Stimulated activated CD8-positive, alpha-beta memory T cell treated with anti-CD3 and anti-CD28 coated beads, Interleukin-15, amount 100 ng/mL, for 48 hours (primary cell): ENCODE measurements around the gene MED25.

Experiments
- DNase-seq, 2 donors: peaks; one replicate each; pipeline ENCODE4 v3.0.0-alpha.2; 2020; ENCODE audit warnings: low read depth in 2 of 2

MED25 gene

DNA sequence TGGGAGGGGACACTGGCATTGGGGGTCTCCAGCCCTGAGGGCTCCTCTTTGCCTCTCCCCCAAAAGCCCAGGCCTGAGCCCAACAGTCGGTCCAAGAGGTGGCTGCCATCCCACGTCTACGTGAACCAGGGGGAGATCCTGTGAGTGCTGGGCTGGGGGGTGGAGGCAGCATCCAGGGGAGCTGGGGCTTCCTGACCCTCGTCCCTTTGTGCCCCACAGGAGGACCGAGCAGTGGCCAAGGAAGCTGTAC, 39.7 kb downstream of the MED25 start:
- no peak for DNase-seq

DNA sequence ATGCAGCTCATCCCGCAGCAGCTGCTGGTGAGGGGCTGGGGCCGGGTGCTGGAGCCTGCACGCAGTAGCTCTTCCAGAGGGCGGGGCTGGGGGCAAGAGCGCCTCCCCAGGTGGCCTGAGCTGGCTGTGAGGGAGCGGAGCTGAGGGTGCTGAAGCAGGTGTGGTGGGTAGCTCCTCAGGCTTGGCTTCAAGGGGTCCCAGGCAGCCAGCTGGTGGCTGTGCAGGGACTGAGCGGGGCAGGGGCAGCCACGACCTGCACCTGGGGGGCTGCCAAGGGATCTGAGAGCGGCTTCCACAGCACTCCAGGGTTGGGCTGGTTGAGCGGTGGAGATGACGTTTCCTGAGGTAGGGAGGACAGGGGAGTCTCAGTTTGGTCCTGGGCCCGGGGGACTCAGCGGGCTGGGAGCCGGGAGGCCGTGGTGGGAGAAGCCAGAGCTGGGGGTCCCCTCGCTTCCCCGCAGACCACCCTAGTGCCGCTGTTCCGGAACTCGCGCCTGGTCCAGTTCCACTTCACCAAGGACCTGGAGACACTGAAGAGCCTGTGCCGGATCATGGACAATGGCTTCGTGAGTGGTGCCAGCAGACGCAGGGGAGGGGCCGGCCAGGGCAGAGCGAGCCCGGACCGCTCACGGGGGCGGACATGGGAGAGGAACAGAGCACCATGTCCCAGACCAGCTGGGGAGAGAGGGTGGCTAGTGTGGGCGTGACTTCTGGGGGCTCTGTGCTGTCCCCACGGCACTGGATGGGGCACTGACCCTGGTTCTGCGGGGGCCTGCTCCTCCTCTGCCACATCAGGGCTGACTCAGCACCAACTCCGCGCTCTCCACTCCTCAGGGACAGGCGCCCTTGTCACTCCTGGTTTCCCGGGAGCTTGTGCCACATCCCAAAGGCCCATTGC, 40.2 kb downstream of the MED25 start:
- DNase-seq, result no peak

DNA sequence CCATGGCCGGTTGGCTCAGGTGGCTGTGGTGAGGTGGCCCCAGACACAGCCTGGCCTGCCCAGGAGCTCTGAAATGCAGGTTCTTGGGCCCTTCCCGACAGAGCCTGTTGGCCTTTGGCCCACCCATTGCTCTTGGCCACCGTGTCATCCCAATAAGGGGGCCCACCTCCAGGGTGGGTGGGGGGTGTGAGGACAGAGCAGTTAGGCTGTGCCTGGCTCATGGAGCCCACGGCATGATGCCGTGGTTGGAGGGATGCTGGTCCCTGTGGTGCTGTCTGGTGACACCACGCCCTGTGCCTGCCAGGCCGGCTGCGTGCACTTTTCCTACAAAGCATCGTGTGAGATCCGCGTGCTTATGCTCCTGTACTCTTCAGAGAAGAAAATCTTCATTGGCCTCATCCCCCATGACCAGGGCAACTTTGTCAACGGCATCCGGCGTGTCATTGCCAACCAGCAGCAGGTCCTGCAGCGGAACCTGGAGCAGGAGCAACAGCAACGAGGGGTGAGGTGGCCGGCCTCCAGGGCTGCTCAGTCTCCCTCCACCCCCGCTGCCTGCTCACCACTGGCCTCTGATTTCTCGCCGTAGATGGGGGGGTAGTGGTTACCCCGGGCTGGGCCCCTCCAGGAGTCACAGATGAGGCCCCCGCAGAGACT, 41.7 kb downstream of the MED25 start:
- DNase-seq, result no peak

DNA sequence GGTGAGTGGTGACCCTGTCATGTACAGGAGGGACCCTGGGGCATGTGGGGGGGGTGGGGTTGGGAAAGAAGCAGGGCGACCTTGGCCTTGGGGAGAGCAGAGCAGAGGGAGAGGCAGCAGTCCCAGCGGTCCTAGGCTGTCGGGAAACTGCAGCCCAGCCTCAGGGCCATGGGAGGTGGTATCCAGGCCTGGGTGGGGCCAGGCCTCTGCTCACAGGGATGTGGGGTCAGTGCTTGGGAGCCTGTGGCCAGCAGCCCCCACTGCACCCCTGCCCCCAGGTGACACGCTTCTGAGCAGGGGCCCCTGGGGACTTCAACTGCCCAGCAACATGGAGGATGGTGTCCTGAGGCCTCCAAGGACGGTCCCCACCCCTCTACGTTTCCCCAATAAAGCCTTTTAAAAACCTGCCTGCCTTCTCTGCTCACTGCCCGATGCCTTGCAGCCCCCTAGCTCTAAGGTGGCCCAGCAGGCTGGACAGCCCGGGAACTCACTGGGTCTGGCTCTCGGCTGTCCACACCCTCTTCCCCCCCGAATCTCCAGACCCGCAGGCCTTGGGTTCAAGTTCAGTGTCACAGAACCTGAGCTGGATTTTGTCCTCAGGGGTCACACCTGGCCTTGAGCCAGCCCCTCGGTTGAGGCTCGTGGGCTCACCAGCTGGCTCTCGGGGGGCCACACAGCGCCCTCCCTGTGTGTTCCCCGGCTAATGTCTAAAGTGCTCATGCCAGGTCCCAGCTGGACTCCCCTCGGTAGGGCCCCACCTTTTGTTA, 42.4 kb downstream of the MED25 start:
- no peak for DNase-seq

DNA sequence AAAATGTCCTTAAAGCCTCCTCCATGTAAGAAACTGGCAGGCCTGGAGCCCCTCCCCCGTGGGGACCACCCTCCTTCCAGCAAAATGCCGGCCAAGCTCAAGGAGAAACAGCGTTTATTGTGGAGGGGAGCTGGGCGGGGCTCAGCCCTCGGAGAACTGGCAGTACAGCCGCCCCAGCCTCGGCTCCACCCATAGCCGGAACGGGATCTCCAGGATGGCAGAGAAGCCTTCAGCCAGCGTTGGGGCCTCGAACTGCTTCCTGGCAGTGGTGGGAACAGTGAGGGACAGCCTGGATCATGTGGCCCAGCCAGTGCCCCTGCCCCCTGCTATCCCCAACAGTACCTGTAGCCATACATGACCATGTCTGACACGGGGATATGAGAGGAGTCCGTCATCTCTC, 43.0 kb downstream of the MED25 start:
- DNase-seq, result no peak

DNA sequence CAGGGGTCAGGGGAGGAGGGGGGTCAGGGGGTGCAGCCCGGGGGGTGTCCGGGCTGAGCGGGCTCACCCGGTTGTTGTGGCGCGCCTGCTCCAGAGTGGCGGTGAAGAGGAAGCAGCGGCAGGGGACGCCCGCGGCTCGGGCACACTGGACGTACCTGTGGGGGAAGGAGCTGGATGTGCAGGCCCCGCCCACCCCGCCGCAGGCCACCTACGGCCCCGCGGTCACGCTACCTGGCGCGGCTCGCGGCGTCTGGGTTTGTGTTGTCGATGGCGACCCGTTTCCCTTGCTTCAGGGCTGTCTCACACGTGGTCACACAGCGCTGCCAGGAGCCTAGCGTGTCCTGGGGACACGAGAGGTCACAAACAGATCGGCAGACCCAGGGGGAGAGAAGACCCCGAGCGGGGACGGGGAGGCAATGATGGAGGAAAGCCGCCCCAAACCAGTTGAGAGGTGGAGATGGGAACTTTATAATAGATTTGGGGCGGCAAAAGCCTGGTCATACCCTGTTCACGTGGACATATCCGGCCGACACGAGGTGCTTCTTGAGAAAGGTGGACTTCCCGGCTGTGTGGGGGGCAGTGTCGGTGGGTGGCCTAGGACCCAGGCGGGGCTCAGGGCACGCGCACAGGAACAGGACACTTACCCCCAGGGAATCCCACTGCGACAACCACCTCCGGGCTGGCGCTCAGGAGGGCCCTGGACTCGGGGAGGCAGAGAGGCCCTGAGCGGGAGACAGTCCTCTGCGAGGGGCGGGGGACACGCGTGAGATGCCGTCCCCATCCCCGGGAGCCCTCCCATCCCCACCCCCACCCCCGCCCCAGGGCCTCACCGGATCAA, 43.7 kb downstream of the MED25 start:
- DNase-seq, result no peak

DNA sequence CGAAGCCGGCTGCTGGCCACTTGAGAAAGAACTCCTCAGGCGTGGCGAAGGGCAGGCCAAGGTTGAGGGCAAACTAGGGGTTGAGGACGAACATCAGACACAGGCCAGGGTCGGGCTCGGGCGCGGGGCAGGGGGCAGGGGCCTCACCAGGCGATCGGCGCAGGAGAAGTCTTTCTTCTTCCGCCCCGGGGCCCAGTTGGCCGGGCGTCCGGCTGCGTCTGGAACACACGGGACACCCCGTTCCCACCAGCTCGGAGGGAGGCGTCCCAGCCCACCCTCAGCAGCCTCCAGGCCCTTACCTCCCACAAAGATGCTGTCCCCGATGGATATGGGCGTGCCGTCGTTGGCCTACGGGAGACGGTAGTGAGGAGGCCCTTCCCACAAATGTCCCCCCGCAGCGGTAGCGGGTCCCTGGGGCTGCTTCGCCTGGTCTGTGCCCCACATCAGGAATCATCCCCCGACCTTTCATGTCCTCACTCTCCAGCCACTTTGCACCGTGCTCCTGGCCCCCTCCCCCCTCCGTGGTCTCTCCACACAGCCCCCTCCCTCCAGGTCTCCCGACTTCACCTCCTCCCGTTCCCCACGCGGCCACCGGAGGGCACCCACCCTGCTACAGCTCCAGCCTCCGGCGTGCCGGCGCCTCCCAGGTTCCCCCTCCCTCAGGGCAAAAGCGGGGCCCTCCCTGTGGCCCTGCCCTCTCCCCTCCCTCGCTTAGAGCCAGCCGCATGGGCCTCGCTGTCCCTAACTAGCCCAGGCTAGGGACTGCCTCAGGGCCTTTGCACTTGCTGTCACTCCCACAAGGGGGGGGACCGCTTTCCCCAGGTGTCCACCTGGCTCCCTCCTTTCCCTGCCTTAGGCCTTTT, 44.5 kb downstream of the MED25 start:
- DNase-seq, result no peak

DNA sequence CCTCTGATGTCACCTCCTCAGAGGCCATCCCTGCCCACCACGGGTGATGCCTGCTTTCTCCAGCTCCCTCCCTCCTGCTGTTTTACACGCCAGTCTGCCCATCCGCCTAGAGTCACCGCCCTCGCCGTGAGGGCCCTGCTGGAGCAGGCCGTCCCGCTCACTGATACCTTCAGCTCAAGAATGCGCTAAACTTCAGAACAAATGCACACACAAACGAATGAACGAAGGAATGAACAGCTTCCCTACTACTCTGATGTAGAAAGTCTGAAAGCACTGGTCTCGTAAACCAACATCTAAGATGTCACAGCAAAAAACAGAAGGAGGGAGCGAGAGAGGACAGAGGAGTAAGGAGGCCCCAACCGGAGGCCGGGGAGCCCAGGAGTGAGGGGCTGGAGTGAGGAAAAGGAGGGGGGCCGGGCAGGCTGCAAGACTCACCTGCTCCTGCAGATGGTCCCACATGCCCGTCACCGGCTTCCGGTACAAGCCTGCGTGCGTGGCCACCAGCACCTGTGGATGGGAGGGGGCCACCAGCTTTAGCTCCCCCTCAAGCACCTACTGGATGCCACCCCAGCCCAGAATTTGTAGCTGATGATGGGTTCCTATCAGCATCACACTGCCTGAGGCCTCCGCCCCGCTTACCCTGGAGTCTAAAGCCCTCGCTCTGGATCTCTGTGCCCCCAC, 45.3 kb downstream of the MED25 start:
- DNase-seq, result no peak

DNA sequence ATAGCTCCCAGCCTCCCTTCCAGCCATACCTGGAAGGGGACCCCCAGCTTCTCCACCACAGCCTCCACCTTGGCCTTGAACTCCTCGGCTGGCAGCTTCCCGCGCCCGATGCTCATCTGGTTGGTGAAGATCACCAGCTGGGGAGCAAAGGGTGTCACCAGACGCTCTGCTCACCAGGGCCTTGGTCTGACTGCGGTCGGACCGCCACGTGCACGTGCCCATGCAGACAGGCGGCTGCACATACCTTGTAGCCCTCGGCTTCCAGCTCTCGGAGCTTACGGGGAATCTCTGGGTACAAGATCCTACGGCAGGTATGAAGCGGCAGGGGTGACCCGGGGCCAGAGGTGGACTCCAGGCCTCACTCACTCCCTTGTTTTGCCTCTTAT, 45.8 kb downstream of the MED25 start:
- DNase-seq, result no peak

DNA sequence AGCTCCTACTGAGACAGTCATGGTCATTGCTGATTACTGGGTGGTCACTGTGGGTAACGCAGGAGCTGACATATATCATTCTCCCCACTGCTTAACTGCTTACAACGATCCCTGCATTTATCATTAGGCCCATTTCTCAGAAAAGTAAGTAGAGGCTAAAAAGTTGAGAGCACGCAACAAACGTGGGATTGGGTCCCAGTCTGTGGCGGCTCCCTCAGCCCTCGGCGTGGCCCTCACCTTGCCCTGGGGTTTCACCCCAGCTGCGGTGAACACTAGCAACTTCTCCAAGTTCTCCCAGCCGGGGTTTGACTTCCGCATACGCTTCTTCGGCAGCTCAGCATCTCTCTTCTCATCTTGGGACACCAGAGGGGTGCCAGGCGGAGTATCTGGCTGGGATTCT, 46.8 kb downstream of the MED25 start:
- no peak for DNase-seq

DNA sequence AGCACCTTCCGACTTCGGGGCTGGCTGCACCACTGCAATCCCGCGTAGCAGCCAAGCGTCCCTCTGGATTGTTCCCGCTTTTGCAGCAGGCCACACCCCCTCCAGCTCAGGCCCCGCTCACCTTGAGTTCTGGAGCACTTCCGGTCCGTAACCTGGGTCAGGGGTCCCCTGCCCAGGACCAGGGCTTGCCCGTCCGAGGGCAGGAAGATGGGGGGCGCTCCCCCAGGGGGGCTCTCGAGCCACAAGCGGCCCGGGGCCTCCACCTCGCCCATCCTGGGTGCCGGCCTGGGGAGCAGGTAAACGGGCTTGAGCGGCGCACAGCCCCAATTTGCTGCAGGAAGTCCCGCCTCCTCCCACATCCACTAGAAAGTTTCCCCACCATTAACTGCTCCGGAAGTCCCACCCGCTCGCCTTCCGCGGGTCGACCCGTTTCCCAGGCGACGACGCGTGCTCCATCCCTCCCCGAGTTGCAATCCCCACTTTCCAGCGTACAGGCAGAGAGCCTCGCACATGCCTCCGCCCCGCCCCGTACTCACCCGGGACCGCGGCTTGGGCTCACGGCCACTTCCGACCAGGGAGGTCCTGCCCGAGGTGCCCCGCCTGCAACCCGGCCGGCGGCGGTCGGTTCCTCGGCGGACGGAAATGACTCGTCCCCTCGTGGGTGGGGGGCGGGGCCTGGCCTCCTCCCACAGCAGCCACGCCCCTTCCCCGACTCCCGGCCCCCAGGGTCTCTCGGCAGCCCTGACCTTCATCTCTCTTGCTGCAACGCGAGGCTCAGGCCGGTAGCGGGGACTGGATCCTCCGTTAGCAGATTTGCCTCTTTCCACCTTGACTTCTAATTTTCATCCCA, 49.1 kb downstream of the MED25 start, which contains the start of gene PNKP:
PNKP (minus strand) TSS at position 644 of the 850 bp plus-strand sequence; CDS start at position 272, 372 bp downstream.
- DNase-seq, result peak; percentile 86 to 90

DNA sequence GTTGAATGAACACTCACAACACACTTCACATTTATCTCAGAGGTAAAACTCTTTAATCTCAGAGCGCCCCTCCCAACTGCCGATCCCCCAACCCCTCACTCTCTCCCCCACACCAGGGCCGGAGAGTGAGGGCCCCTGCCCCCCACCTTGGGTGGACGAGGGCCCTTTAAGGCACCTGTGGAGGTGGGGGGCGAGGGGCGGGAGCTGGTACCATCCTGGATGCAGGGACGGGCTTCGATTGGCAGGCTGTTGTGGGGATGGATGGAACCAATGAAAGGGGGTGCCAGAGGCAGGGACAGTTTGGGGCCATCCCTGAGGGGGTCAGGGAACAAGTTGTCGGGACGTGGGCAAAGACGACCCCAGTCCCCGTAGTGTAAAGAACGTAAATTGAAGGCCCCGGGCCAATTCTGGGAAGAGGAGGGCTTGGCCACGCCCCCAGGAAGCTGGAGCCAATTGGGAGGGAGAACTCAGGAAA, 51.0 kb downstream of the MED25 start:
- DNase-seq, result no peak

DNA sequence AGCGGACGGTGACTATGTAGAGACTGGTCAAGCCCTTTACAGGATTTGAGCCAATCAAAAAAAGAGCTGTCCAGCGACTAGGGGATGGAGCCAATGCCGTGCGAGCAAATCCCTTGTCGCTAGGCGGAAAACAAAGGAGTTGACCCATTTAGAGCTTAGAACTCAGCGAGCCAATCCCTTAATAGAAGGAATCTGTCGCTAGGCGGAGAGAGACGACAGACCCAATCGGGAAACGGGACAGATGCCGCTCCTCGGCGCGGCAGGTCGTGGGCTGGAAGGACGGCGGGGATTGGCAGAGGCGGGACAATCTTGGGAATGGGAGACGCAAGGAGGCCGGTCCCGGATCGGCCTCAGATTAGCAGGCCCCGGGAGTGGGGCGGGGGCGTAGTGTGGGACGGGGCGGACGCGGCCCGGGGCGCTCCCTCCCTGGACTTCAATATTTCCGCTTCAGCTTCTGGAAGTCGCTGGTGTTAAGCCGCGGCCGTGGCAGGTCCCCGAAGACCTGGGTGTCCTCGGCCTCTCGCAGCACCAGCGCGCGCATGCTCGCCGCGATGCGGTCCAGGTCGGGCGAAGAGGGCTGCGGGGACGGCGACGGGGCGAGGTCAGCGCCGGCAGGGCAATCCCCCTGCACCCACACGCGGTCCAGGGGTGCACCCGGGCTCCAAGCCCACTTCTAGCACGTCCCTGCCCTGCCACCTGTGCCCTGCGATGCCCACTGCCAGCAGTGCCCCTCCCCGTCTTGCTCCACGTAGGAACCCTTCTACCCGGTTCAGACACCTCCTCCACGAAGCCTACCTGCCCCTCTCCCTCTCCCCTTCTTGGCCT, 51.6 kb downstream of the MED25 start:
- DNase-seq, result peak; percentile 83 to 84

DNA sequence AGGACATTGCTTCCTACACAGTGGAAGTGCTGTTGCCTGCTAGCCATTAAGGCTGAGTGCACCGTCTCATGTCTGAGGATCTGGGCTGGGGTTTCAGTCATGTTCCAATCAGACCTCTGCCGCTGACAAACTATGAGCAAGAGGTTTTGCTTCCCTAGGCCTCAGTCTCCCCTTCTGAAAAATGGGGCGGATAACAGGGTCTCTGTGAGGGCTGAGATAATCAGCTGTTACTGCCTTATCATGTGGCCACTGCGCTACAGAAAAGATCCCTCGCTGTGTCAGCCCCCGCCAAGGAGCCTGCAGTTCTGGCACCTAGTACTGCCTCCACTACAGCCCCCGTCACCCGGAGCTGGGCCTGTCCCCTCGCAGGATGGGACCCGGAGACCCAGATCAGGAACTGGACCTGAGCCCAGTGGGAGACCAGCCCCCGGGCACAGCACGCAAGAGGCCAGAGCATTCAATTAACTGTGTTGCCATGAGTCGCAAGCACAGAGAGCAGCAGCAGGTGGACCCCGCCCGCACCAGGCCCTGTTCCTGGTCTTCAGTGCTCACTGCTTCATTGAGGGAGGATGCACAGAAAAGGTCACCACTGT, 52.3 kb downstream of the MED25 start:
- DNase-seq, result no peak

DNA sequence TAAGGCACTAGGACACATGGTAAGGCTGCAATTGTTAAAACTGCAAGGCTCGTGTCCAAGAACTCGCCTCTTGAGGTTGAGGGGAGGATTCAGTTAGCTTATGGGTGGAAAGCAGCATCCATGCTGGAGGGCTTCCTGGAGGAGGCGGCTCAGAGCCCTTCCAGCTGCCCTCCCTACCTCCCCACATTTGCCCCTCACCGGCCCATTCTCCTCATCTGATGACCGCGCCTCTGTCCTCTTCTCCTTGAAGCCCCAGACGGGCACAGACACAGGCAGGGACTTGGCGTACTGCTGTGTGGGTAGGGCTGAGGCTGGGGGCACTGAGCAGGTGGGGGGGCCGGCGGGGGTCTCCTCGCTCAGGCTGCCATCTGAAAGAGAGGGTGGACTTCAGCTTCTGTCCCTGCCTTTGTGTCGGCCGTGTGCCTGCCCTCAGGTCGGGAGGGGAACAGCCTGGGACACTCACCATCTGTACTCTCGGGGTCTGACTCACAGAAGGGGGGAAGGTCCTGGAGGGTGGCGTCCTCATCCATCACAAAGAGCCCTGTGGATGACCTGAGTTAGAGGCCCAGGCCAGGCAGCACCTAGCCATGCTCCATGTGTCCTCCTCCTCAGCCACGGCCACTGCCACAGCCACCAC, 53.4 kb downstream of the MED25 start:
- DNase-seq, result no peak

DNA sequence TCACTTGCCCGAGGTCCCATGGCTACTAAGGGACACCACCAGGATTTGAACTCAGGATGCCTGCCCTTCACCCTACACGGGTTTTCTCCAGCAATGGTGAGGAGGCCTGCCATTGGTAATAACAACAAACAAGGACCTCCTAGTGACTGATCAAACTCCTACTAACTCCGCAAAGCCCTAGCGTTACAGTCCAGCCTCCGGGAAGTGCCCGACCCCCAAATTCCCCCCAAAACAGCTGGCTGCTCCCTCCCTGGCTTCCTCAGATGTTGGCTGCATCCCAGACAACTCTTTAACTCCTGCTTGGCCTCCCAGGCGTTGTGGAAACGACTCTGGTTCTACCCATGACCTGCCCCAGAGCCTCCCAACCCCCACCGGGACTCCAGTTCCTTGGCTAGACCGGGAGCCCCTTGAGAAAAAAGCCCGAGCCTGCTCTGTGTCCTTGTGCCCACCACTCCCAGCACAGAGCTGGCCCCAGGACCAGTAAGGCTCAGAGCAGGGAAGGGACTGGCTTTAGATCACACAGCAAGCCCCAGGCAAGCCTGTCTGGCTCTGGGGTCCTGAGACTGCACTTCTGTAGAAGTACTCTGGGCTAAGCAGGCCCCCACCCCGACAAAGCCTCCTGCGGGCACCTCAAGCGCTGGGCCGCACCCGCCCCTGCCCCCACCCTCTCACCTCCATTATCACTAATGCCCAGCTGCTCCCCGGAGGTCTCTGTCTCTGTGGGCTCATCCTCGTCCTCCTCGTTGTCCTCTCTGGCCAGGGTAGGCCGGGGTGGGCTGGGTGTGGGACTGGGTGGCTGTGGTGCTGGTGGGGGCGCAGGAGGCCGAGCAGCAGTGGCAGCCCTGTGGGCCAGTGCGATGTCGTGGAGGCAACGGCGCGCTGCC, 54.4 kb downstream of the MED25 start:
- no peak for DNase-seq
